H1 (cell line): Measurements from ENCODE around the gene HSD11B1. TPM values are rescaled to one million over a fixed set of nuclear protein-coding genes. Genes with fewer than 3 reads are reported as not detected.

Source experiments
- CTCF ChIA-PET: fragments of 300-600 bp; sonication (Branson Sonifier 250); formaldehyde crosslinking; loops from one replicate; lab custom pipeline; 2021; ENCODE audit not compliant: partially characterized antibody; lab: Charles Lee
- POLR2A ChIA-PET: fragments of 300-600 bp; sonication (Branson Sonifier 250); formaldehyde crosslinking; loops from one replicate; lab custom pipeline; 2021; ENCODE audit warnings: inconsistent platforms; ENCODE audit not compliant: partially characterized antibody; lab: Charles Lee
- DNase-seq, 2 experiments: peaks; one replicate each; pipeline versions ENCODE4 v3.0.0 to v3.0.0-alpha.2; 2010 to 2022; ENCODE audit warnings: low spot score in 2 of 2, low read depth in 1 of 2, mixed read lengths in 1 of 2
- FAIRE-seq: peaks from 2 replicates; lab custom pipeline; 2011; peaks lifted over from hg19 to GRCh38; lab: Jason Lieb, UNC
- H2AFZ ChIP-seq: 2 replicates; pipeline ENCODE4 v1.8.1; 2012; ENCODE audit warnings: low read length, inconsistent platforms
- H2AK5ac ChIP-seq: 2 replicates; pipeline ENCODE4 v1.6.1; 2013; ENCODE audit warnings: low read depth, low read length
- H2BK120ac ChIP-seq: replicated peaks from 2 replicates; pipeline ENCODE3; 2013; ENCODE audit warnings: low read depth, low read length, inconsistent platforms
- H2BK12ac ChIP-seq: 2 replicates; pipeline ENCODE4 v1.6.1; 2013; ENCODE audit warnings: low read depth, low read length
- H2BK15ac ChIP-seq: 2 replicates; pipeline ENCODE4 v1.6.1; 2013; ENCODE audit warnings: low read length
- H2BK20ac ChIP-seq: 2 replicates; pipeline ENCODE4 v1.6.1; 2013; ENCODE audit warnings: low read length
- H2BK5ac ChIP-seq: 2 replicates; pipeline ENCODE4 v1.6.1; 2013; ENCODE audit warnings: low read depth, low read length
- H3K14ac ChIP-seq: 2 replicates; pipeline ENCODE4 v1.6.1; 2013; ENCODE audit warnings: inconsistent platforms; ENCODE audit not compliant: insufficient read length
- H3K18ac ChIP-seq: 2 replicates; pipeline ENCODE4 v1.6.1; 2013; ENCODE audit warnings: low read length; ENCODE audit errors: extremely low read depth
- H3K23ac ChIP-seq: 2 replicates; pipeline ENCODE4 v1.6.1; 2013; ENCODE audit warnings: inconsistent platforms; ENCODE audit not compliant: insufficient read length
- H3K23me2 ChIP-seq: 2 replicates; pipeline ENCODE4 v1.6.1; 2013; ENCODE audit warnings: low read depth, low read length
- H3K27ac ChIP-seq: 2 replicates; pipeline ENCODE4 v1.6.1; 2011; ENCODE audit warnings: low read depth, low read length, inconsistent platforms
- H3K27me3 ChIP-seq, 4 experiments: replicated peaks in 1 of 4; 1 replicate in 1 of 4; 2 replicates in 3 of 4; pipeline versions ENCODE4 v1.6.1 to v1.8.1; 2011 to 2013; ENCODE audit warnings: low read length in 3 of 4, mild to moderate bottlenecking in 3 of 4, inconsistent platforms in 2 of 4, mixed read lengths in 2 of 4, moderate library complexity in 1 of 4; ENCODE audit not compliant: control insufficient read depth in 3 of 4, insufficient read depth in 3 of 4; ENCODE audit errors: extremely low read depth in 1 of 4
- H3K36me3 ChIP-seq, 4 experiments: 2 replicates each; pipeline versions ENCODE4 v1.6.1 to v1.8.1; 2011 to 2013; ENCODE audit warnings: mild to moderate bottlenecking in 4 of 4, low read length in 3 of 4, moderate library complexity in 2 of 4, control low read depth in 1 of 4, inconsistent platforms in 1 of 4; ENCODE audit not compliant: insufficient read depth in 4 of 4, control insufficient read depth in 2 of 4
- H3K4ac ChIP-seq: replicated peaks from 2 replicates; pipeline ENCODE3; 2013; ENCODE audit warnings: low read length, low read depth, mixed read lengths, inconsistent platforms; ENCODE audit not compliant: insufficient read length
- H3K4me1 ChIP-seq, 4 experiments: replicated peaks in 1 of 4; 1 replicate in 1 of 4; 2 replicates in 3 of 4; pipeline versions ENCODE4 v1.6.1 to v1.8.1; 2011 to 2013; ENCODE audit warnings: low read length in 3 of 4, inconsistent platforms in 2 of 4, mixed read lengths in 1 of 4; ENCODE audit not compliant: insufficient read depth in 4 of 4, control insufficient read depth in 3 of 4
- H3K4me2 ChIP-seq, 2 experiments: 2 replicates each; pipeline versions ENCODE4 v1.6.1 to v1.8.1; 2011 to 2013; ENCODE audit warnings: low read depth in 2 of 2, low read length in 2 of 2, control low read depth in 1 of 2, inconsistent platforms in 1 of 2, mild to moderate bottlenecking in 1 of 2; ENCODE audit not compliant: insufficient read depth in 1 of 2
- H3K4me3 ChIP-seq, 4 experiments: fragments of 200-600, 300-600 bp in 1 of 4; sonication (generic), shearing (Covaris generic), sonication (Bioruptor Twin) in 1 of 4; 2 replicates each; pipeline versions ENCODE4 v1.5.1 to v1.8.1; 2011 to 2016; ENCODE audit warnings: low read length in 4 of 4, low read depth in 3 of 4, control low read depth in 2 of 4, inconsistent platforms in 2 of 4, mild to moderate bottlenecking in 2 of 4, mixed read lengths in 1 of 4, moderate library complexity in 1 of 4; ENCODE audit not compliant: insufficient read depth in 2 of 4; ENCODE audit errors: extremely low read depth in 1 of 4
- H3K56ac ChIP-seq: replicated peaks from 2 replicates; pipeline ENCODE3; 2013; ENCODE audit warnings: low read depth, mild to moderate bottlenecking, mixed read lengths, low read length, inconsistent platforms; ENCODE audit not compliant: insufficient read length
- H3K79me1 ChIP-seq: 2 replicates; pipeline ENCODE4 v1.6.1; 2013; ENCODE audit warnings: low read depth, low read length, control low read depth
- H3K79me2 ChIP-seq, 2 experiments: 2 replicates each; pipeline versions ENCODE4 v1.6.1 to v1.8.1; 2012 to 2013; ENCODE audit warnings: low read length in 2 of 2, mild to moderate bottlenecking in 2 of 2, inconsistent platforms in 1 of 2; ENCODE audit not compliant: insufficient read depth in 2 of 2, control insufficient read depth in 1 of 2
- H3K9ac ChIP-seq, 4 experiments: replicated peaks in 1 of 4; 1 replicate in 1 of 4; 2 replicates in 3 of 4; pipeline versions ENCODE4 v1.6.1 to v1.8.1; 2011 to 2013; ENCODE audit warnings: low read depth in 3 of 4, low read length in 3 of 4, control low read depth in 2 of 4, mild to moderate bottlenecking in 2 of 4, moderate library complexity in 2 of 4, inconsistent platforms in 1 of 4; ENCODE audit errors: extremely low read depth in 1 of 4
- H3K9me3 ChIP-seq, 2 experiments: 2 replicates each; pipeline versions ENCODE4 v1.6.1 to v1.8.1; 2012 to 2013; ENCODE audit warnings: mild to moderate bottlenecking in 2 of 2, moderate library complexity in 2 of 2, control low read depth in 1 of 2, inconsistent platforms in 1 of 2, low read depth in 1 of 2, low read length in 1 of 2, mixed read lengths in 1 of 2; ENCODE audit not compliant: insufficient read depth in 2 of 2
- H4K20me1 ChIP-seq, 2 experiments: replicated peaks in 1 of 2; 2 replicates each; pipeline versions ENCODE3 to v1.8.1; 2011 to 2013; ENCODE audit warnings: inconsistent platforms in 2 of 2, low read length in 2 of 2, mild to moderate bottlenecking in 1 of 2; ENCODE audit not compliant: insufficient read depth in 2 of 2, control insufficient read depth in 1 of 2
- H4K5ac ChIP-seq: 2 replicates; pipeline ENCODE4 v1.6.1; 2013; ENCODE audit warnings: low read length, low read depth, mixed read lengths, inconsistent platforms; ENCODE audit not compliant: insufficient read length
- H4K8ac ChIP-seq: 2 replicates; pipeline ENCODE4 v1.8.0; 2013; ENCODE audit warnings: mild to moderate bottlenecking, moderate library complexity, low read length, inconsistent platforms; ENCODE audit not compliant: insufficient read depth; ENCODE audit errors: extremely low read depth
- H4K91ac ChIP-seq: replicated peaks from 2 replicates; pipeline ENCODE3; 2013; ENCODE audit warnings: low read length, mixed read lengths, inconsistent platforms; ENCODE audit not compliant: insufficient read length
- CEBPB ChIP-seq: IDR thresholded peaks from 2 replicates; pipeline ENCODE4 v1.6.1; 2012; ENCODE audit warnings: low read depth, low read length
- RAD21 ChIP-seq, 2 experiments: IDR thresholded peaks in 1 of 2; conservative IDR thresholded peaks in 1 of 2; 2 replicates each; pipeline ENCODE4 v1.6.1; 2011; ENCODE audit warnings: low read depth in 2 of 2, low read length in 2 of 2, improper control_type of control experiment in 1 of 2, inconsistent platforms in 1 of 2, mild to moderate bottlenecking in 1 of 2, moderate library complexity in 1 of 2
- SIX5 ChIP-seq: IDR thresholded peaks from 2 replicates; pipeline ENCODE4 v1.6.1; 2011; ENCODE audit warnings: mild to moderate bottlenecking, low read depth, low read length
- SUZ12 ChIP-seq: fragments of 200-600 bp; sonication (generic); IDR thresholded peaks from 2 replicates; pipeline ENCODE4 v1.6.1; 2012; ENCODE audit warnings: mild to moderate bottlenecking, inconsistent platforms, low read length, moderate library complexity, mixed read lengths
- TAF7 ChIP-seq: optimal IDR thresholded peaks from 2 replicates; pipeline ENCODE3; 2011; ENCODE audit warnings: low read depth, mild to moderate bottlenecking, inconsistent platforms, low read length, moderate library complexity, borderline replicate concordance
- WGBS, 2 experiments: shearing (Covaris generic) in 1 of 2; methylation state at CpG; one replicate each; pipeline versions ENCODE4 v1.1.6 to v1.1.7; 2013 to 2015; ENCODE audit warnings: low lambda C conversion rate in 2 of 2, mixed read lengths in 2 of 2, inconsistent platforms in 1 of 2, low coverage in 1 of 2, missing lambda C conversion rate in 1 of 2; ENCODE audit not compliant: insufficient replicate concordance in 2 of 2, insufficient coverage in 1 of 2, insufficient read length in 1 of 2; ENCODE audit errors: extremely low coverage in 1 of 2, missing lambda C conversion rate in 1 of 2; 5-methylcytosine and 5-hydroxymethylcytosine counted together
- polyA plus RNA-seq, 7 experiments: library from polyadenylated mRNA; depleted of rRNA in 3 of 7; stranded (reverse) in 5 of 7; unstranded in 2 of 7; fragments of >200 nt in 5 of 7; fragments of 200-250 nt in 2 of 7; gene quantifications; 1 replicate in 5 of 7; 2 replicates in 1 of 7; 4 replicates in 1 of 7; pipeline versions ENCODE4 v1.2.1 to v1.2.3, GENCODE V29; 2011 to 2013; ENCODE audit warnings: missing spikeins in 2 of 7, mixed read lengths in 2 of 7
- total RNA-seq: library from RNA; stranded (reverse); fragmentation: NEBNext Ultra II Directional; extraction: Animal tissue kit (Norgen Biotek cat#: 25700); gene quantifications from 2 replicates; pipeline ENCODE4 v1.2.1, GENCODE V29; 2021

Gene HSD11B1
- total and polyA plus RNA-seq, 2 of the 8 experiments (the other 6 are each of a cell fraction or from before 2014, with no cell fraction given) = not detected

GRCh38 chr1:209777587-209777986, 72.9 kb downstream of the HSD11B1 start:
- Histone ChIP-seq H2AFZ (no peak overlapping the region), H2BK15ac (no peak overlapping the region), H4K20me1 (no peaks in the 10 kb centered on the region), H3K4me3 (no peak overlapping the region), H3K36me3 (0 out of 8 replicates have a peak, but pooled peaks cover 0 to under 1% (median 0%) of the 10 kb centered on the region in 4 experiments), H2BK12ac (no peak overlapping the region), H2BK5ac (no peak overlapping the region), H3K23ac (no peak overlapping the region), H2BK120ac (no peak overlapping the region), H2AK5ac (no peak overlapping the region), H3K9ac (no peak overlapping the region), H4K5ac (no peak overlapping the region), H3K14ac (no peak overlapping the region), H3K4me2 (no peak overlapping the region), H3K79me2 (no peaks in the 10 kb centered on the region), H3K27ac (no peak overlapping the region), H3K23me2 (no peaks in the 10 kb centered on the region), H2BK20ac (no peak overlapping the region), H3K4ac (no peak overlapping the region), H3K9me3 (no peaks in the 10 kb centered on the region), H3K4me1 (no peaks in the 10 kb centered on the region), H3K27me3 (no peaks in the 10 kb centered on the region), H3K18ac (no peak overlapping the region), H3K56ac (no peak overlapping the region), H4K91ac (no peak overlapping the region), H3K79me1 (no peaks in the 10 kb centered on the region), H4K8ac (no peak overlapping the region)
- no peak for FAIRE-seq
- no peak for DNase-seq
- ChIA-PET CTCF (interaction anchor here (1.2 kb wide), 1 partner anchor 16 kb away, joined by 3 read pairs; no protein-coding TSS in a partner anchor), POLR2A (interaction anchor here (0.7 kb wide), 1 partner anchor 12 kb away, joined by 3 read pairs; no protein-coding TSS in a partner anchor)
- TF ChIP-seq CEBPB = no peak
- no peak for TF ChIP-seq TAF7
- TF ChIP-seq SIX5 = no peak
- no peak for TF ChIP-seq SUZ12
- TF ChIP-seq RAD21 (IDR thresholded peaks at IDR 0.05 in 1 of 2, conservative IDR thresholded peaks at IDR 0.05 in 1 of 2; ENCODE audit: low read depth in 2 of 2, low read length in 2 of 2) = no peak
- WGBS, 2 experiments = 92% methylated on average over 2 of the region's 2 CpGs; no CpG with 5 or more reads in 1 of the 2 experiments
